Mesothelial cell of epicardium (in vitro differentiated cells): ENCODE measurements around the gene MINAR1. TPM values are rescaled to one million over a fixed set of nuclear protein-coding genes. Genes with fewer than 3 reads are reported as not detected.

Experiments
- DNase-seq, 2 experiments: peaks; one replicate each; pipeline ENCODE4 v3.0.0; 2021; ENCODE audit warnings: low spot score in 2 of 2; ENCODE audit not compliant: unreplicated experiment in 2 of 2
- H3K27ac Mint-ChIP-seq: 2 replicates; pipeline ENCODE4 v1.8.0; 2021; ENCODE audit warnings: mixed read lengths
- H3K27me3 Mint-ChIP-seq: 2 replicates; pipeline ENCODE4 v1.8.0; 2021; ENCODE audit warnings: low read depth, mixed read lengths
- H3K36me3 Mint-ChIP-seq: 2 replicates; pipeline ENCODE4 v1.8.0; 2021; ENCODE audit warnings: mixed read lengths
- H3K4me1 Mint-ChIP-seq: 2 replicates; pipeline ENCODE4 v1.8.0; 2021; ENCODE audit warnings: mixed read lengths
- H3K4me3 Mint-ChIP-seq: 2 replicates; pipeline ENCODE4 v1.8.0; 2021; ENCODE audit warnings: mild to moderate bottlenecking, moderate library complexity, mixed read lengths
- H3K9me3 Mint-ChIP-seq: 2 replicates; pipeline ENCODE4 v1.8.0; 2021; ENCODE audit warnings: mixed read lengths
- CTCF ChIP-seq: fragments of 200-600 bp; sonication (generic); IDR thresholded peaks from one replicate; pipeline ENCODE4 v1.5.0; 2021; ENCODE audit warnings: antibody characterized with exemption; ENCODE audit not compliant: unreplicated experiment
- total RNA-seq: library from RNA; stranded (reverse); gene quantifications from 3 replicates; pipeline ENCODE4 v1.2.1, GENCODE V29; 2021

The MINAR1 gene
- total RNA-seq, 1 donor from 2014 or later = 2.4 TPM

DNA sequence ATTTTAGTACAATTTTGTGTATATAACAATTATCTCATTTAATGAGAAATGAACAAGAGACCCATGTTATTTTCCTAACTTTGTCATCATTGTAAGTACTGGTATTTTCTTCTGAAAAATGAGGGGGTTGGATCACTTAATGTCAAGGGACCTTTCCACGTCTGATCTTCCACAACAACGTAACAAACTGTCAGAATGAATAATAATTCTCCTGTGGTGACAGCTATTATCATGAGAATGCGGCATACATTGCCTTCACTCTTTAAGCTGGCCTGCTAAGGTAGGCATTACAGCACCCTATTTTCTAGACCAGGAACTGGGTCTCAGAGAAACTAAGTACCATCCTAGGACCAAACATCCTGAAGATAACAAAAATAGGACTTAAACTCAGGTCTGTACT is 31.5 kb upstream of the MINAR1 start:
- no peak overlapping the region for H3K27ac Mint-ChIP-seq
- H3K4me1 Mint-ChIP-seq = peaks cover 3% of the 10 kb centered on the region
- no peaks in the 10 kb centered on the region for H3K9me3 Mint-ChIP-seq

DNA sequence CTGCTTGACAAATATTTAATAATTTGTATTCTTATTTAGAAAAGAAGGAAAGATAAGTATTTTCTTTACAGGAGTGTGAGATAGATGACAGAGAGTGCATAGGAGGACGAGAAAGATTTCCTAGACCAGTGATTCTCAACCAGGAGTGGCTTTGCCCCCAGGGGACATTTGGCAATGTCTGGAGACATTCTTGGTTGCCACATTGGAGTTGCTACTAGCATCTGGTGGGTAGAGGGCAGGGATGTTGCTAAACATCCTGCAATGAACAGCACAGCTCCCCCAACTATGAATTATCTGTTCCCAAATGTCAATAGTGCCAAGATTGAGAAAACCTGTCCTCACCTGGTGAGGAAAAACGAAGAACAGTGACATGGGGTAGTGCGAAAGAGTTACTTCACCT is 30.8 kb upstream of the MINAR1 start:
- Mint-ChIP-seq H3K27ac (no peak overlapping the region), H3K9me3 (no peaks in the 10 kb centered on the region), H3K36me3 (no peaks in the 10 kb centered on the region), H3K27me3 (no peaks in the 10 kb centered on the region), H3K4me3 (no peak overlapping the region), H3K4me1 (peaks cover 3% of the 10 kb centered on the region)
- no peak for TF ChIP-seq CTCF
- no peak for DNase-seq

More for the DNA sequence above, 31.5 kb upstream of the MINAR1 start:
- no peaks in the 10 kb centered on the region for H3K27me3 Mint-ChIP-seq
- no peak for TF ChIP-seq CTCF
- DNase-seq = no peak
- no peaks in the 10 kb centered on the region for H3K36me3 Mint-ChIP-seq
- H3K4me3 Mint-ChIP-seq = no peak overlapping the region

- DNase-seq = no peak
- Mint-ChIP-seq H3K27me3 (no peaks in the 10 kb centered on the region), H3K9me3 (no peaks in the 10 kb centered on the region), H3K4me1 (peaks cover 1% of the 10 kb centered on the region), H3K27ac (no peak overlapping the region), H3K4me3 (no peak overlapping the region), H3K36me3 (no peaks in the 10 kb centered on the region)
- no peak for TF ChIP-seq CTCF
These were observed 30.0 kb upstream of the MINAR1 start for GRCh38 chr15:79402136-79402535.

DNA sequence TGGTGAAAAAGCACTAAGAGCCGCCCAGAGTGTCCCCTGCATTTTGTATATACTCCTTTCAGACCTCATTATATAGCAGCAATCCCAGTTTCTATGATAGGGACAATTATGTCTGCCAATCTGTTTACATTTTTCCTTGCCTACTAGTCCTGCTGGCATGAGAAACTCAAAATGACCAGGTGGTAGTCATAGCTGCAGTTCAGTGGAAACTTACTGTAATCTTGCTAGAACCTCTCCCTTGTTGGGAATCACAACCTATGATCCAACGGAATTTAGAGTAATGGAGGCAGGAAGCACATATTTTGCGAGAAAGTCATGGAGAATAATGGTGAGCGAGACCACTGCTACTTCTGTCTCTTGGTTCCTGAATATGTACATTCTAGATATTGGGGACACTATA is 28.6 kb upstream of the MINAR1 start:
- no peak for DNase-seq
- Mint-ChIP-seq H3K4me1 (no peaks in the 10 kb centered on the region), H3K27ac (no peak overlapping the region), H3K4me3 (no peak overlapping the region), H3K36me3 (no peaks in the 10 kb centered on the region), H3K27me3 (no peaks in the 10 kb centered on the region), H3K9me3 (no peaks in the 10 kb centered on the region)
- TF ChIP-seq CTCF = no peak

GRCh38 chr15:79406210-79406609 is 25.9 kb upstream of the MINAR1 start:
- no peak for DNase-seq
- H3K27me3 Mint-ChIP-seq = no peaks in the 10 kb centered on the region
- no peak for TF ChIP-seq CTCF
- peaks cover 6% of the 10 kb centered on the region for H3K4me1 Mint-ChIP-seq
- H3K36me3 Mint-ChIP-seq = peaks cover under 1% of the 10 kb centered on the region
- no peak overlapping the region for H3K27ac Mint-ChIP-seq
- no peaks in the 10 kb centered on the region for H3K9me3 Mint-ChIP-seq
- H3K4me3 Mint-ChIP-seq = no peak overlapping the region

DNA sequence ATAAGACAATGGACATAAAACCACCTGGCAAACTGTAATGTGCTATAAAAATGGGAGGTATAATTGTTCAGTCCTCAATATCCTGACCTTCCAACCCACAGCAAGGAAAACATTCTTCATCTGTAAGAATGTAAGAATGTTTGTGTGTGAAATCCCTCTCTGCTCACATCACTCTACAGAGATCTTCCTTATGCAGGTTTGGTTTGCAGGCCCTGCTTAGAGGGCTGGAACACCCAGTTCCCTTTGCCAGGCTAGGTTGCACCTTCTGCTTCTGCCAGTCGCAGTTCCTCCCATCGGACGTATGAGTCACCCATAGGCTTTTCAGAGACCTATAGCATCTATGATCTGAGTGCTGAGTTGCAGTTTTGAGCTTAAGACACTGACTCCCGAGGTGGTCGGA is 24.1 kb upstream of the MINAR1 start:
- Mint-ChIP-seq H3K27me3 (no peaks in the 10 kb centered on the region), H3K27ac (no peak overlapping the region), H3K9me3 (no peaks in the 10 kb centered on the region), H3K4me3 (no peak overlapping the region), H3K4me1 (peaks cover 12% of the 10 kb centered on the region), H3K36me3 (peaks cover 11% of the 10 kb centered on the region)
- no peak for DNase-seq
- no peak for TF ChIP-seq CTCF
